A549 (cell line): ENCODE measurements around the gene KRTAP12-1.

Experiments used
- CBX8 ChIP-seq: fragments of 200-600 bp; sonication (generic); IDR thresholded peaks from 2 replicates; pipeline ENCODE4 v1.6.1; 2016
- CEBPB ChIP-seq, 2 experiments: fragments of >200 bp in 1 of 2; sonication (Bioruptor Twin) in 1 of 2; formaldehyde crosslinking in 1 of 2; IDR thresholded peaks; 2 replicates each; pipeline ENCODE4 v1.6.1; 2012 to 2016
- CTCF ChIP-seq: fragments of >200 bp; sonication (Bioruptor Twin); formaldehyde crosslinking; IDR thresholded peaks from 3 replicates; pipeline ENCODE4 v1.5.1; 2016
- EP300 ChIP-seq, 2 experiments: fragments of >200 bp; sonication (Bioruptor Twin); formaldehyde crosslinking; IDR thresholded peaks; 2 replicates in 1 of 2; 3 replicates in 1 of 2; pipeline ENCODE4 v1.6.1; 2016 to 2017
- KDM1A ChIP-seq: fragments of 200-600 bp; sonication (generic); IDR thresholded peaks from 2 replicates; pipeline ENCODE4 v1.6.1; 2016; ENCODE audit warnings: low read depth, mild to moderate bottlenecking
- PBX3 ChIP-seq: IDR thresholded peaks from 2 replicates; pipeline ENCODE4 v1.6.1; 2012
- PHF8 ChIP-seq: fragments of 200-600 bp; sonication (generic); IDR thresholded peaks from 2 replicates; pipeline ENCODE4 v1.6.1; 2016; ENCODE audit warnings: low read depth, mild to moderate bottlenecking, antibody characterized with exemption, moderate library complexity, borderline replicate concordance
- POLR2A ChIP-seq: IDR thresholded peaks from 2 replicates; pipeline ENCODE4 v1.6.1; 2012; ENCODE audit warnings: mild to moderate bottlenecking, low read length
- RAD21 ChIP-seq, 2 experiments: fragments of >200 bp in 1 of 2; sonication (Bioruptor Twin) in 1 of 2; formaldehyde crosslinking in 1 of 2; IDR thresholded peaks in 1 of 2; conservative IDR thresholded peaks in 1 of 2; 2 replicates in 1 of 2; 3 replicates in 1 of 2; pipeline ENCODE4 v1.6.1; 2012 to 2018; ENCODE audit warnings: inconsistent platforms in 1 of 2
- SMC3 ChIP-seq: fragments of >200 bp; sonication (Bioruptor Twin); formaldehyde crosslinking; IDR thresholded peaks from 3 replicates; pipeline ENCODE4 v1.6.1; 2018; ENCODE audit warnings: inconsistent platforms
- USF2 ChIP-seq: fragments of 450-650 bp; IDR thresholded peaks from 2 replicates; pipeline ENCODE4 v1.6.1; 2014; ENCODE audit warnings: antibody characterized with exemption
- ZSCAN20 ChIP-seq: fragments of 250-450 bp; sonication (Bioruptor Pico); IDR thresholded peaks from 2 replicates; pipeline ENCODE4 v1.8.0; 2022; ENCODE audit warnings: mild to moderate bottlenecking, moderate library complexity

GRCh38 chr21:44667612-44668011 is 14.4 kb downstream of the KRTAP12-1 start:
- TF ChIP-seq CTCF (no peak), RAD21 (conservative IDR thresholded peaks at IDR 0.05 in 1 of 2, IDR thresholded peaks at IDR 0.05 in 1 of 2) (no peak), POLR2A (no peak), CEBPB (IDR thresholded peaks at IDR 0.05) (no peak), PHF8 (no peak), USF2 (no peak), SMC3 (no peak), ZSCAN20 (no peak), PBX3 (no peak), CBX8 (no peak), KDM1A (no peak), EP300 (IDR thresholded peaks at IDR 0.05) (no peak)
